Activated CD8-positive, alpha-beta memory T cell treated with anti-CD3 and anti-CD28 coated beads, Interleukin-2, amount 50 U/mL, for 4 hours (primary cell): Measurements from ENCODE around the gene NLRP11.

Experiments
- DNase-seq: peaks from one replicate; pipeline ENCODE4 v3.0.0-alpha.2; 2020

NLRP11 gene

DNA sequence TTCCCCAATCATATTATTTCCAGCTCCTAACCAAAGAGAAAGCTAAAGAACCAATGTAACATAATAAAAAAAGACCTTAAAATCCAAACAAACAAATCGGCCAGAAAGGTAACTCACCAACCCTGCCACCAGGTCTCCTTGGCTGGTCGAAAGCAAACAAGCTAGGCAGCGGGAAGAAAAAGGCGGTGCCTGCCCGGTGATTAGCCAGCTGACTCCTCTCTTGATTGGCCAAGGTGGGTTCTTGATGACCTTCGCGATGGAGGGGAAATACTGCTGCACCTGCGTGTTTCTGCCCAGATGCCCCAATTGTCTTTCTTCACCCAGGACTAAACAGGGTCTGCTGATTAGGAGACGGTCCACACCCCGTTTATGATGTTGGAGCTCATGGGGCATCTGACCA is at the start of gene NLRP11:
NLRP11 (minus strand) TSS at position 154 of the 400 bp plus-strand sequence. CDS start 13,825 bp downstream, outside the sequence.
- DNase-seq: no peak

DNA sequence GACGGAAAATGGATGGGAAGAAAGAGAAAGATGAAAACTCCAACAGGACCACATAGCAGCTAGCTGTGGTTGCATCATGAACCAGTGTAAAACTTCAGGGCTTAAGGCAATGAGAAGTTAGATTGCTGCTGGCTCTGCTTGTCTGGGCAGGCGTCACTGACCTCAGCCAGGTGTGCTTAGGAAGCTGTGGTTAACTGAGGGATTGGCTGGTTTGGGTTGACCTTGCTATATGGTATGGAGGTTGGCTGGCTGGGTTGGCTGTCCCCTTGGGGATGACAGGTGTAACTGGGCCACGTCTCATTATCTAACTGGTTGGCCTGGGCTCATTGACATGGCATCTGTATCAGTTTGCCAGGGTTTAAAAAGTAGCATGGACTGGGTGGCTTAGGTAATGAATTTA is 45.4 kb upstream of the NLRP11 start:
- DNase-seq: no peak

DNA sequence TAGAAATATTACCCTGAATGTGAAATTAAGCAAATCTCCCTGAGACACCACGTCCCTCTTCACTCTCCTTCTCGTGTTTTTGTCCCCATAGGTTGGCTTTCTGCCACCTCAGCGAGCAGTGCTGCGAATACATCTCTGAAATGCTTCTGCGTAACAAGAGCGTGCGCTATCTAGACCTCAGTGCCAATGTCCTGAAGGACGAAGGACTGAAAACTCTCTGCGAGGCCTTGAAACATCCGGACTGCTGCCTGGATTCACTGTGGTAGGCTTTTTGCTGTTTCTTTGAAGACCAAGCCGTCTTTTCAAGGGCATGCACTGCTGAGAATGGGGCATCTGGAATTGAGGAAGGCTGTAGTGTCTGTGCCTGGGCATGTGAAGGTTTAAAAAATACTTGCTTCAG is 38.9 kb upstream of the NLRP11 start:
- no peak for DNase-seq

DNA sequence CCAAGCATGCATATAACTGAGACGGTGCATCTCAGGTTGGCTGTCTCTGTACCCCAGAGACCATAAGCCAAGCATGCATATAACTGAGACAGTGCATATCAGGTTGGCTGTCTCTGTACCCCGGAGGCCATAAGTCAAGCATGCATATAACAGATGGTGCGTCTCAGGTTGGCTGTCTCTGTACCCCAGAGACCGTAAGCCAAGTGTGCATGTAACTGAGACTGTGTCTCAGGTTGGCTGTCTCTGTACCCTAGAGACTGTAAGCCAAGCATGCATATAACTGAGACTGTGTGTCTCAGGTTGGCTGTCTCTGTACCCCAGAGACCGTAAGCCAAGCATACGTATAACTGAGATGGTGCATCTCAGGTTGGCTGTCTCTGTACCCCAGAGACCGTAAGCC is 35.3 kb upstream of the NLRP11 start:
- DNase-seq: no peak

DNA sequence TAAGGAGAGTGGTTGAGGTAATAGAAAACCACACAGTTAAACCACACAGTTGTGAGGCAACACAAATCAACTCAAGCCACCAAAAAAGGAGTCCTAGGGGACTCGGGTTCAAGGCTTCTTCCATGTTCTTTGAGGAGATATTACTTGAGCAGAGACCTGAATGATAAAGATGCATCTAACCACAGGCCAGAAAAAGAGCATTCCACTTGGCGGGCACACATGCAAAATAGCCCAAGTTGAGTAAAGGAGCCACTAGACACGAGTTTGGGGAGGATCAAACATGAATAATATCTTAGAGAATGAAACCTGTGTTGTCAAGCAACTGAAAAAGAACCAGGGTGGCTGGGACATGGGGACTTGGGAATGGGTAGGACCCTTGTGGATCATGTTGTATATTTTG is 34.7 kb upstream of the NLRP11 start:
- DNase-seq: no peak

DNA sequence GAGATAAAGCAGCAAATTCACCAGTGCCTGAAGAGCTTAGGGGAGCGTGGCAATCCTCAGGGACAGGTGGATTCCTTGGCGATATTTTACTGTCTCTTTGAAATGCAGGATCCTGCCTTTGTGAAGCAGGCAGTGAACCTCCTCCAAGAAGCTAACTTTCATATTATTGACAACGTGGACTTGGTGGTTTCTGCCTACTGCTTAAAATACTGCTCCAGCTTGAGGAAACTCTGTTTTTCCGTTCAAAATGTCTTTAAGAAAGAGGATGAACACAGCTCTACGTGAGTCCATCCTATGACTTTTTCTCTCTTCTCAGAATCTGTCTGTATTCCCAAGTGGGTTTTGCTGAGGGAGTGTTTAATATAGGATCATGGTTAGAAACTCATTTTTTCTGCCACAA is 27.2 kb upstream of the NLRP11 start:
- DNase-seq: no peak

DNA sequence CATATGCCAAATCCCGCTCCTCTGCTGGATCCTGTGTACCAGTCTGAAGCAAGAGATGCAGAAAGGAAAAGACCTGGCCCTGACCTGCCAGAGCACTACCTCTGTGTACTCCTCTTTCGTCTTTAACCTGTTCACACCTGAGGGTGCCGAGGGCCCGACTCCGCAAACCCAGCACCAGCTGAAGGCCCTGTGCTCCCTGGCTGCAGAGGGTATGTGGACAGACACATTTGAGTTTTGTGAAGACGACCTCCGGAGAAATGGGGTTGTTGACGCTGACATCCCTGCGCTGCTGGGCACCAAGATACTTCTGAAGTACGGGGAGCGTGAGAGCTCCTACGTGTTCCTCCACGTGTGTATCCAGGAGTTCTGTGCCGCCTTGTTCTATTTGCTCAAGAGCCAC is 26.6 kb upstream of the NLRP11 start:
- DNase-seq: no peak

DNA sequence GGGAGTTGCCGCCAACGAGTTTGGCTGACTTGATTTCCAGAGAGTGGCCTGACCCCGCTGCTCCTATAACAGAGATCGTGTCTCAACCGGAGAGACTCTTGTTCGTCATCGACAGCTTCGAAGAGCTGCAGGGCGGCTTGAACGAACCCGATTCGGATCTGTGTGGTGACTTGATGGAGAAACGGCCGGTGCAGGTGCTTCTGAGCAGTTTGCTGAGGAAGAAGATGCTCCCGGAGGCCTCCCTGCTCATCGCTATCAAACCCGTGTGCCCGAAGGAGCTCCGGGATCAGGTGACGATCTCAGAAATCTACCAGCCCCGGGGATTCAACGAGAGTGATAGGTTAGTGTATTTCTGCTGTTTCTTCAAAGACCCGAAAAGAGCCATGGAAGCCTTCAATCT is 26.2 kb upstream of the NLRP11 start:
- no peak for DNase-seq

DNA sequence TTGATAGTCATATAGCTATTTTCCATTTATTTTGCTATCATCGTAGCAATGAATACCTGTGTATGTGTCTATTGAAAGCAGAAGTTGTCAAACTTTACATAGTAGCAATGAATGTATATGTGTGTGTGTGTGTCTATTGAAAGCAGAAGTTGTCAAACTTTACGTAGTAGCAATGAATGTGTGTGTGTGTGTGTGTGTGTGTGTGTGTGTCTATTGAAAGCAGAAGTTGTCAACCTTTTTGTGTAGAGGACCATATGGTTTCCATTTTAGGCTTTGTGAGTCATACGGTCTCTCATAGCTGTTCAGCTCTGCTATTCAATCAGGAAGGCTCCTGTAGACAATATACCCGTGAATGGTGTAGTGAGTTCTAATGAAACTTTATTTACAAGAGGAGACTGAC is 25.4 kb upstream of the NLRP11 start:
- no peak for DNase-seq

DNA sequence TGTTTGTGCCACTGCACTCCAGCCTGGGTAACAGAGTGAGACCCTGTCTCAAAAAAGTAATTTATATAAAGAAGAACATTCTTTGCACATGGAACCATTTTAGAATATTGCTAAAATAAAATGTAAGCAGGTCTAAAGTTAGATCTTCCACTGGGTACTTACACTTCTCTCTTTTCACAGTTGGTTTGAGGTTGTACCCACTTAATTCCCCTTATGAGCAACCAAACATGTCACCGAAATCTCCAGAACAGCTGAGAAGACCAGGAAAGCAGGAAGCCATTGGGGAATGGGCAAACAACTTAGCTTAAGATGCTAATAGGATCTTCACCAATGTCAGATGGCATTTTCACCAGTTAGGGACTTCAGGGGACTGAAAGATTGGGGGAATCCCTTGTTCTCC is 23.4 kb upstream of the NLRP11 start:
- DNase-seq: no peak

DNA sequence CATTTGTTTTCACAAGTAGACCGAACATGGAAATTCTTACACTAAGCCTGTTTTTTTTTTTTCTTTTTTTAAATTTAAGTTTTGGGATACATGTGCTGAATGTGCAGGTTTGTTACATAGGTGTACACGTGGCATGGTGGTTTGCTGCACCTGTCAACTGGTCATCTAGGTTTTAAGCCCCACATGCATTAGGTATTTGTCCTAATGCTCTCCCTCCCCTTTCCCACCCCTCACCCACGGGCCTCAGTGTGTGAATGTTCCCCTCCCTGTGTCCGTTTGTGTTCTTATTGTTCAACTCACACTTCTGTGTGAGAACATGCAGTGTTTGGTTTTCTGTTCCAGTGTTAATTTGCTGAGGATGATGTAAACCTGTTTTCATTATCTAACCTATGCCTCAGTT is 7.1 kb upstream of the NLRP11 start:
- DNase-seq: no peak

DNA sequence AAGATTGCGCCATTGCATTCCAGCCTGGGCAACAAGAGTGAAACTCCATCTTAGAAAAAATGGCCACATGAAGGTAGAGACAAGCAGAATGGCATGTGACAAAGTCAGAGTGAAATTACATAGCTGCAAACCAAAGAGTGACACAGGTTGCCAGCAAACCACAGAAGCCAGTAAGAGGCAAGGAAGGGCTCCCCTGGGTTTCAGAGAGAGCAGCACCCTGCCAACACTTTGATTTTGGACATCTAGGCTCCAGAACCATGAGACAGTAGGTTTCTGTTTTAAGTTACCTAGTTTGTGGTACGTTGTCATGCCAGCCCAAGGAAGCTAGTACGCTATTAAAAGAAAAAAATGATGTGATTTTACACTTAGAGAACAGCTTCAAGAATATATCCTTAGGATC is 6.5 kb upstream of the NLRP11 start:
- DNase-seq: no peak

DNA sequence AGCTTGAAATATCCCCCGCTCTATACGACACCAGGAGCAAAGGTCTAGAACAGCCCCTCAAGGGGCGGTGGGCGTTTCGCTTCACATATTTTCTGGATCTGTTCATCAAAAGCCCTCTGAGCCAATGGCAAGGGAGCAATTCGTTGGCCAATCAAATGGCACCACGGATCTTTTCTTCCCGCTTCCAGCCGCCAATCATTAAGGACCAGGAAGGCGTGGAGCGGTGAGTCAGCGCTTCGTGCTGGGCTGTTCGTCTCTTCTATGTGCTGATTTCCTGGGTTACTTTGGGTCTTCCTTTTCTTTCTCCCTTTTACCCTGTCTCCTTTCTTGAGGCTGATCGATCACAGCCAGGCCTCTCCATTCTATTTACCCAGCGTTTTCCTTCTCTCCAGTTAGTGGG is 4.5 kb upstream of the NLRP11 start, which contains the start of gene NLRP4:
NLRP4 (plus strand) TSS at position 201 of the 400 bp plus-strand sequence. CDS start 15,541 bp downstream, outside the sequence.
- DNase-seq: no peak

DNA sequence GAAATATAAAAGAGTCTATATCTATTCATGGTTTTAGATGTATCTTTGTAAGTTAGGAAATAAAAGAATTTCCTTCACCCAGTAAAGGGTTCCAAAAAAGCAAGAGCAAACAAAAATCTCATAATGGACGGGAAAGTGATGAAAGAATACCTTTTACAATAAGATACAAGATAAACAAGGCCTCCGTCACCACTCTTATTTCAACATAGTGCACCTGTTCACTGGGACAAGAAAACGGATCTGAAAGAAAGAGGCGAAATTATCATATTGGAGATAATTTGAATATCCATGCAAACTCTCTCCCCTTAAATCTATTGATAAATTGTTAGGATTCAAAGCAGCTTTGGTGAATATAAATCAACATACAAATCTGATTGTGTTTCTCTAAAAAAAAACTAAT is 877 bp upstream of the NLRP11 start:
- no peak for DNase-seq

DNA sequence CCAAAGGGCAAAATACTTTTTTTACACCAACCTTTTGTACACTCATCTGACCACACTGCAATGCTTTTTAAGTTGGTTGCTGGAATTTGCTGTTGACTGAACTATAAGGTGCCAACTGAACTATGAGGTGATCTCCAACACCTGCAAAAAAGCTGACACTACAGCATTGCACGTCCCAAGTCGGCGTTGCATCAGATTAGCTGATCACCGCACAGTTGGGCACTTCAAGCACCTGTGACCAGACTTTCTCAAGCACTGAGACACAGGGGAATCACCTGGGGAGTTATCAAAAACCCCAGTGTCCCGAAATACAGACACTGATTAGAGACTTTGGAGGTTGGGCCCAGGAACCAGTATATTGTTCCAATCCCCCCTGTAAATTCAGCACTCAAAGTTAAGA is 1.1 kb downstream of the NLRP11 start:
- no peak for DNase-seq

DNA sequence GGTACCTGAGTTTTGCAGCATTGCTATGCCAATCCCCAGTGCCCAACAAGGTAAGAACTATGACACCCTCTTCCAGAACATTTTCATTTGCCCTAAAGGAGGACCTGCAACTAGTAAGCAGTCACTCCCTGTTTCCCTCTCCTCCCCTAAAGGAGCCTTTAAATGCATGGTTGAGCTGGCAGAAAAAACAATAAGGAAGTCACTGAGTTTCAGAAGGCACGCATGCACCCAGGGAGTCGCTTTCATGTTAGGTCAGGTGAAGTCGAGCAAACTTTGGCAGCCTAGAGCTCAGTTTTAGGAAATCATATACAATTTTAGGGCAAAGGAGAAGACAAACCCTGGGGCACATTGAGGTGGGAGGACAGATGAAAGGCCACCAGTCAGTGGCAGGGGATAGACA is 11.8 kb downstream of the NLRP11 start:
- DNase-seq: no peak

DNA sequence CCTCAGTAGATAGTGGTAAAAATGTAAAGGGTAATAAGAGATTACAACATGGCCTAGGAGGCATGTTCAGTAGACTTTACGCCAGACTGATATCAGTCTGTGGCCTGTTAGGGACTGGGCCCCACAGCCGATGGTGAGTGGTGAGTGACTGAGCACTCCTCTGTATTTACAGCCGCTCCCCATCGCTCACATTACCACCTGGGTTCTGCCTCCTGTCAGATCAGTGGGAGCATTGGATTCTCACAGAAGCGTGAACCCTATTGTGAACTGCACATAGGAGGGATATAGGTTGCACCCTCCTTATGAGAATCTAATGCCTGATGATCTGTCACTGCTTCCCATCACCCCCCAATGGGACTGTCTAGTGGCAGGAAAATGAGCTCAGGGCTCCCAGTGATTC is 17.9 kb downstream of the NLRP11 start:
- no peak for DNase-seq

DNA sequence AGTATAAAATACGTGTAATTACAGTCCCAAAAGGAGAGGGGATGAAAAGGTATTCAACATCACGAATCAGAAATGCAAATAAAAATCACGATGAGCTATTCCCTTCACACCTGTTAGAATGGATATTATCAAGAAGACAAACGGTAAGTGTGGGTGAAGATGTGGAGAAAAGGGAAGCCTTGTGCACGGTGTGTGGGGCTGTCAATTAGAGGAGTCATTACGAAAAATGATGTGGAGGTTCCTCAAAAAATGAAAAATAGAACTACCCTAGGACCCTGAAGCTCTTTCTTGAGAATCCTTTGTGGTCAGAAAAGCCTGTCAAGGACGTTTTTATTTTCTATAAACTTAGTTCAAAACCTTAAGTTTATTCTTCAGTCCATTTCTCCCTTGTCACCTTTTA is 19.4 kb downstream of the NLRP11 start:
- no peak for DNase-seq

DNA sequence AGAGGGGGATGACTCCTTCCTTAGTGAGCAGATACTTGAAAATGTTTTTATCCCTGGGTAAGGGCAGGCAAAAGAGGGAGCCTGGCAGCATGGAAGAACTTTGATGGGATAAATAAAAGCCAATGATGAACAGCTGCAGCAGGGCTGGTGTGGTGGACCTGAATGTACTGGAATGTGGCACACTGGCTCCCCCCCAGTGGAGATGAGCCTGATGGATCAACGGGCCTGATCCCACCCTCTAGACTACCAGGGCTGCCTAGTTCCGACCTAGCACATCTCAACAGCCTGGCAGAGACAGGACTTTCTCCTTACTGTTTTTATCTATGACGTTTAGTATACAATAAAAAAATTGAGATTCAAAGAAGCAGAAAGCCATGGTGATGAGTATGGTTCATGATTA is 20.5 kb downstream of the NLRP11 start:
- DNase-seq: no peak

DNA sequence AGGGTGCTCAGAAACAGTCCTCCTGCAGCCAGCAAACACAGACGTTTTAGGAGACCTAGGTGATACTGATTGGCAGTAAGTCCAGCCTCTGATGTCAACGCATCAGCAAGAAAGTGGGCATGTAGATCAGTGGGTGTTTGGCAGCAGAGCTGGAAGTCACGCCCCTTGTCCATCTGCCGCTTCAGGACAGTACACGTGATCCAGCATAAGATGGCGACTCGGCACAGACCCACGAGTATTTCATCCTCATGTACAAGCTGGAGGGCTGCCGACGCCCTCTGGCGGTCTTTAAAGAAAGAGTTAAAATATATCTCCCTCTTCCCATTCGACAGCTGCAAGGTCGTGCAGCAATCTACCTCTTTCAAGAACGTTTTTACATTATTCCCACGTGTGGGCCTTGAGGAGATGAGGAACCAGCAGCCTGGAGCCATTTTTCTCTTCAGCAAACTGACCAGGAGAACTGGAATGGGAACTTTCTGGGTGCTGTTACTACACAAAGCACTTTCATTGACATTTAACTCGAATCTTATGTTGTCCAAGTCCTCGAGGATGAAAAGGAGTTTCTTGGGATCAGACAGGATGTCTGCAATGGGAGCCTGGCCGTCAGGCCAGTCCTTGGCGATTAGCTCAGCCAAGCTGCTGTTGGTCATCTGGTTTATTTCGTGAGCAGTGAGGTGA is 22.3 kb downstream of the NLRP11 start:
- DNase-seq: no peak

DNA sequence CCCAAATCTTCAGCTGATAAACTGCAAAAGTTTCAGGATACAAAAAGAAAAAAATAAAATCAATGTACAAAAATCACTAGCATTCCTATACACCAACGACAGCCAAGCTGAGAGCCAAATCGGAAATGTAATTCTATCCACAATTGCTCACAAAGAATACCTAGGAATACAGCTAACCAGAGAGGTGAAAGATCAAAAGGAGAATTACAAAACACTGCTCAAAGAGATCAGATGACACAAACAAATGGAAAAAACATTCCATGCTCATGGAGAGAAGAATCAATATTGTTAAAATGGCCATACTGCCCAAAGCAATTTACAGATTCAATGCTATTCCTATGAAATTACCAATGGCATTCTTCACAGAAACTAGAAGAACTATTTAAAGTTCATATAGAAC is 29.5 kb downstream of the NLRP11 start:
- DNase-seq: no peak

DNA sequence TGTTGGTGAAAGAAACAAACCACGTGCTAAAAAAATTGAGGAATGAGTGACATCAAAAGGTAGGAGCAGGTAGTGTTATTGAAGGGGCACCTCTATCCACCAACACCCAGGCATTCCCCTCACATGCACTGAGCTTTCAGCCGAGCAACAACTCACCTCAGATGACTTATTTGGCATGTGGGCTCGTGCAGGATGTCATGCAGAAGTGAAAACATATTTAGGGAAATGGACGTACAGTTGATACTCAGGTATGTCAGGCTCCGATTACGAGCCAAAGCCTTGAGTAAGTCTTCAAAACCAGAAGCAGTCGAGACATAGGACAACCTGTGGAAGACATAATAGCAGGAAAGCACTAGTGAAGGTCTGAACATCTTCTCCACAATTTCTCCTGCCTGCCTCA is 30.4 kb downstream of the NLRP11 start:
- DNase-seq: no peak

DNA sequence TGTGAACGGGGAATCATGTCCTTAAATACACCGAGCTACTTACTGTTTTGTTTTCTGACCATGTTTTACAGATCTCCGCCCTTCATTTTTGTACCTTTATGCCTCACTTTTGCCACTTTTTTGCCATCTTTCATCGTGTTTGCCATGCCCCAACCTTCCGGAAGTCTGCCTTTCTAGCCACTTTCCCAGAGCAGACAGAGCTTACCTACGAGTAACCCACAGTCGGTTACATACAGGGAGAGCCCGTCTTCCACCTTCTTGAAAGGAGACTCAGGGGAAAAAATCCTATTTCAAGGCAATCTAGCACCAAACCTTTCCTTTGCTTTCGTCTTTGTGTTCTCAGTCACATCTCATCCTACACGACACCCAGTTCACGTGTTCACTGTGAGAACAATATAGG is 36.8 kb downstream of the NLRP11 start:
- DNase-seq: no peak

DNA sequence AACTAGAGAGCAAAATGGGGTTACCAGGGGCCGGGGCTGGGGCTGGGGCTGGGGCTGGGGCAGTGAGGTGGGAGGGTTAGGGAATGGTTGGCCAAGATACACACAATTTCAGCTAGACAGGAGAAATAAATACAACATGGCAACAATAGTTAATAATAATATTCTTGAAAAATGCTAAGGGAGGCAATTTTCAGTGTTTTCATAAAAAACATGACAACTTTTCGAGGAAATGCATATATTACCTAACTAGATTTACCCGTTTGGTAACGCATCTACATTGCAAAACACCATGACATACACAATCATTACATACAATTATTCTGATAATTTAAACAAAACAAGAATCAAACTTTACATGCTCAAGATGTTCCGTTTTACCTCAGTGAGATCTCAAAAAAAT is 50.7 kb downstream of the NLRP11 start:
- DNase-seq: no peak

DNA sequence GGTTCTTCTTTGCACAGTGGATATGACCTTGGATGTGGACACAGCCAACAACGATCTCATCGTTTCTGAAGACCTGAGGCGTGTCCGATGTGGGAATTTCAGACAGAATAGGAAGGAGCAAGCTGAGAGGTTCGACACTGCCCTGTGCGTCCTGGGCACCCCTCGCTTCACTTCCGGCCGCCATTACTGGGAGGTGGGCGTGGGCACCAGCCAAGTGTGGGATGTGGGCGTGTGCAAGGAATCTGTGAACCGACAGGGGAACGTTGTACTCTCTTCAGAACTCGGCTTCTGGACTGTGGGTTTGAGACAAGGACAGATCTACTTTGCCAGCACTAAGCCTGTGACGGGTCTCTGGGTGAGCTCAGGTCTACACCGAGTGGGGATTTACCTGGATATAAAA is 53.5 kb downstream of the NLRP11 start:
- DNase-seq: no peak

DNA sequence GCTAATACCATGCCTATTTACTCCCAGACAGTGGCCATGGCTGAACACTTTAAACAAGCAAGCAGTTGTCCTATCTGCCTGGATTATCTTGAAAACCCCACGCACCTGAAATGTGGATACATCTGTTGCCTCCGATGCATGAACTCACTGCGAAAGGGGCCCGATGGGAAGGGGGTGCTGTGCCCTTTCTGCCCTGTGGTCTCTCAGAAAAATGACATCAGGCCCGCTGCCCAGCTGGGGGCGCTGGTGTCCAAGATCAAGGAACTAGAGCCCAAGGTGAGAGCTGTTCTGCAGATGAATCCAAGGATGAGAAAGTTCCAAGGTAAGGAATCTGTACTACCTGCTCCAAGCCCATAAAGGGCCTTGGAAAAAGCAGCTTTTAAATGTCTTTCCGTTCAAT is 54.3 kb downstream of the NLRP11 start:
- DNase-seq: no peak
